ENCODE data around the gene EFNA5.

Gene EFNA5

GRCh38 chr5:107670932-107671741 is at the start of gene EFNA5:
TSS of gene EFNA5 (minus strand) at chr5:107670937.
- DNase-seq: peak in 1 of 2 experiments; percentile 12

GRCh38 chr5:107719034-107719606 is 48.4 kb upstream of the EFNA5 start:
- no peak for DNase-seq

GRCh38 chr5:107717816-107718215 is 47.1 kb upstream of the EFNA5 start:
- no peak for DNase-seq

- DNase-seq: no peak
These were observed 42.5 kb upstream of the EFNA5 start for GRCh38 chr5:107713228-107713627.

- DNase-seq: no peak
These were observed 41.7 kb upstream of the EFNA5 start for GRCh38 chr5:107712359-107712870.

- no peak for DNase-seq
These were observed 34.8 kb upstream of the EFNA5 start for GRCh38 chr5:107705402-107706014.

- no peak for DNase-seq
These were observed 34.1 kb upstream of the EFNA5 start for GRCh38 chr5:107704681-107705401.

GRCh38 chr5:107700481-107700880 is 29.7 kb upstream of the EFNA5 start:
- no peak for DNase-seq

- DNase-seq: no peak
These were observed 28.7 kb upstream of the EFNA5 start for GRCh38 chr5:107699425-107699824.

- DNase-seq: no peak
These were observed 27.5 kb upstream of the EFNA5 start for GRCh38 chr5:107698286-107698685.

GRCh38 chr5:107696498-107696897 is 25.8 kb upstream of the EFNA5 start:
- no peak for DNase-seq

GRCh38 chr5:107696080-107696479 is 25.3 kb upstream of the EFNA5 start:
- no peak for DNase-seq

- no peak for DNase-seq
These were observed 17.2 kb upstream of the EFNA5 start for GRCh38 chr5:107687937-107688336.

GRCh38 chr5:107687404-107687803 is 16.7 kb upstream of the EFNA5 start:
- DNase-seq: no peak

- DNase-seq: no peak
These were observed 11.8 kb upstream of the EFNA5 start for GRCh38 chr5:107682533-107682932.

GRCh38 chr5:107680799-107681198 is 10.1 kb upstream of the EFNA5 start:
- no peak for DNase-seq

- no peak for DNase-seq
These were observed 9.4 kb upstream of the EFNA5 start for GRCh38 chr5:107680099-107680498.

- DNase-seq: no peak
These were observed 6.0 kb upstream of the EFNA5 start for GRCh38 chr5:107676702-107677101.

- no peak for DNase-seq
These were observed 4.5 kb upstream of the EFNA5 start for GRCh38 chr5:107675201-107675600.

- DNase-seq: no peak
These were observed 3.9 kb upstream of the EFNA5 start for GRCh38 chr5:107674655-107675054.

GRCh38 chr5:107673368-107674136 is 2.8 kb upstream of the EFNA5 start:
- DNase-seq: peak; percentile 47 to 73

- peak in 1 of 2 experiments; percentile 70 for DNase-seq
These were observed 2.3 kb upstream of the EFNA5 start for GRCh38 chr5:107673039-107673367.
